ENCODE data around the gene IL36B.

- TF ChIP-seq ZFX (IDR thresholded peaks at IDR 0.05; ENCODE audit: borderline replicate concordance): no peak
- TF ChIP-seq, protein P1, sequence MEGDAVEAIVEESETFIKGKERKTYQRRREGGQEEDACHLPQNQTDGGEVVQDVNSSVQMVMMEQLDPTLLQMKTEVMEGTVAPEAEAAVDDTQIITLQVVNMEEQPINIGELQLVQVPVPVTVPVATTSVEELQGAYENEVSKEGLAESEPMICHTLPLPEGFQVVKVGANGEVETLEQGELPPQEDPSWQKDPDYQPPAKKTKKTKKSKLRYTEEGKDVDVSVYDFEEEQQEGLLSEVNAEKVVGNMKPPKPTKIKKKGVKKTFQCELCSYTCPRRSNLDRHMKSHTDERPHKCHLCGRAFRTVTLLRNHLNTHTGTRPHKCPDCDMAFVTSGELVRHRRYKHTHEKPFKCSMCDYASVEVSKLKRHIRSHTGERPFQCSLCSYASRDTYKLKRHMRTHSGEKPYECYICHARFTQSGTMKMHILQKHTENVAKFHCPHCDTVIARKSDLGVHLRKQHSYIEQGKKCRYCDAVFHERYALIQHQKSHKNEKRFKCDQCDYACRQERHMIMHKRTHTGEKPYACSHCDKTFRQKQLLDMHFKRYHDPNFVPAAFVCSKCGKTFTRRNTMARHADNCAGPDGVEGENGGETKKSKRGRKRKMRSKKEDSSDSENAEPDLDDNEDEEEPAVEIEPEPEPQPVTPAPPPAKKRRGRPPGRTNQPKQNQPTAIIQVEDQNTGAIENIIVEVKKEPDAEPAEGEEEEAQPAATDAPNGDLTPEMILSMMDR (IDR thresholded peaks at IDR 0.05): no peak
Observed at GRCh38 chr2:113072584-113072983, 19.9 kb upstream of the IL36B start.

All from 22Rv1 (cell line).